PC-9 (cell line): Measurements from ENCODE around the gene ZNF438. TPM values are rescaled to one million over a fixed set of nuclear protein-coding genes. Genes with fewer than 3 reads are reported as not detected.
"Not testable (repeated sequence)": the region's sequence is repeated elsewhere in the genome, so short reads cannot be mapped to it uniquely, and the experiment has no call there.

ENCODE experiments used
- BruUV-seq: library from RNA; stranded (reverse); fragments of 400-500 nt; replicated peaks from 2 replicates; lab custom pipeline; 2021; lab: Mats Ljungman, UMichigan
- CTCF ChIA-PET: fragments of 300-600 bp; sonication (Branson Sonifier 250); formaldehyde crosslinking; loops from one replicate; lab custom pipeline; 2022; ENCODE audit warnings: antibody characterized with exemption; lab: Charles Lee
- POLR2A ChIA-PET: fragments of 300-600 bp; sonication (Branson Sonifier 250); formaldehyde crosslinking; loops from one replicate; lab custom pipeline; 2022; ENCODE audit warnings: antibody characterized with exemption; ENCODE audit not compliant: unreplicated experiment; lab: Charles Lee
- DNase-seq, 2 experiments: peaks; one replicate each; pipeline versions ENCODE4 v3.0.0 to v3.0.0-alpha.2; 2015 to 2022; ENCODE audit warnings: mixed read lengths in 1 of 2
- H2AFZ ChIP-seq: fragments of 200-600 bp; sonication (generic); 2 replicates; pipeline ENCODE4 v1.8.1; 2017; ENCODE audit warnings: antibody characterized with exemption
- H3F3A ChIP-seq: fragments of 200-600 bp; sonication (generic); 2 replicates; pipeline ENCODE4 v1.8.1; 2017; ENCODE audit warnings: antibody characterized with exemption, mild to moderate bottlenecking, low read depth; ENCODE audit not compliant: insufficient read depth
- H3K27ac ChIP-seq: fragments of 200-600 bp; sonication (generic); 2 replicates; pipeline ENCODE4 v1.6.1; 2016; ENCODE audit warnings: mixed run types
- H3K27me3 ChIP-seq: fragments of 200-600 bp; sonication (generic); 2 replicates; pipeline ENCODE4 v1.6.1; 2016; ENCODE audit warnings: low read depth, mixed run types; ENCODE audit not compliant: insufficient read depth
- H3K36me3 ChIP-seq: fragments of 200-600 bp; sonication (generic); 2 replicates; pipeline ENCODE4 v1.6.1; 2016; ENCODE audit warnings: low read depth, mixed run types
- H3K4me1 ChIP-seq: fragments of 200-600 bp; sonication (generic); replicated peaks from 2 replicates; pipeline ENCODE4 v1.6.1; 2016; ENCODE audit warnings: mixed run types; ENCODE audit not compliant: insufficient read depth
- H3K4me2 ChIP-seq: fragments of 200-600 bp; sonication (generic); 2 replicates; pipeline ENCODE4 v1.6.1; 2017; ENCODE audit warnings: mixed run types
- H3K4me3 ChIP-seq: fragments of 200-600 bp; sonication (generic); 2 replicates; pipeline ENCODE4 v1.6.1; 2016; ENCODE audit warnings: mixed run types
- H3K79me2 ChIP-seq: fragments of 200-600 bp; sonication (generic); 2 replicates; pipeline ENCODE4 v1.6.1; 2017; ENCODE audit warnings: low read depth, mixed run types
- H3K9me2 ChIP-seq: fragments of 200-600 bp; sonication (generic); 2 replicates; pipeline ENCODE4 v1.8.1; 2017; ENCODE audit warnings: mild to moderate bottlenecking; ENCODE audit not compliant: insufficient read depth
- H3K9me3 ChIP-seq: fragments of 200-600 bp; sonication (generic); 2 replicates; pipeline ENCODE4 v1.8.1; 2016; ENCODE audit warnings: low read depth; ENCODE audit not compliant: insufficient read depth
- H4K20me1 ChIP-seq: fragments of 200-600 bp; sonication (generic); 2 replicates; pipeline ENCODE4 v1.8.1; 2017; ENCODE audit not compliant: insufficient read depth
- CTCF ChIP-seq: fragments of 200-600 bp; sonication (generic); conservative IDR thresholded peaks from 2 replicates; pipeline ENCODE4 v1.6.1; 2017; ENCODE audit warnings: mixed run types, antibody characterized with exemption, mild to moderate bottlenecking, moderate library complexity
- EZH2 ChIP-seq: fragments of 200-600 bp; sonication (generic); IDR thresholded peaks from 2 replicates; pipeline ENCODE4 v1.8.0; 2017; ENCODE audit warnings: antibody characterized with exemption, low read depth
- intact Hi-C: fragments of 100-400 bp; cut with micrococcal nuclease; formaldehyde crosslinking; loops from one replicate; pipeline ENCODE4 v1.10.0; 2022; ENCODE audit not compliant: unreplicated experiment
- total RNA-seq: library from RNA; stranded (reverse); gene quantifications from 2 replicates; pipeline ENCODE4 v1.2.3, GENCODE V29; 2021

ZNF438 gene
- total RNA-seq, 1 experiment from 2014 or later: 4.7 TPM

GRCh38 chr10:30803058-30803457 is 228.6 kb downstream of the ZNF438 start:
- H3K4me3 ChIP-seq: no peak overlapping the region
- intact Hi-C loops: no loop called here
- TF ChIP-seq CTCF: no peak
- no peak for TF ChIP-seq EZH2
- no peaks in the 10 kb centered on the region for H3K27me3 ChIP-seq
- no peak overlapping the region for H3K4me2 ChIP-seq
- H4K20me1 ChIP-seq: no peaks in the 10 kb centered on the region
- H2AFZ ChIP-seq: no peak overlapping the region
- H3K9me3 ChIP-seq: no peaks in the 10 kb centered on the region
- CTCF ChIA-PET: no interaction called here
- H3K36me3 ChIP-seq: no peaks in the 10 kb centered on the region
- no peaks in the 10 kb centered on the region for H3F3A ChIP-seq
- no peak overlapping the region for H3K27ac ChIP-seq
- BruUV-seq: no TSS peak
- POLR2A ChIA-PET: no interaction called here
- DNase-seq: no peak
- no peaks in the 10 kb centered on the region for H3K79me2 ChIP-seq
- H3K4me1 ChIP-seq: no peaks in the 10 kb centered on the region
- H3K9me2 ChIP-seq: no peaks in the 10 kb centered on the region

GRCh38 chr10:30800368-30800767 is 231.3 kb downstream of the ZNF438 start:
- H3K4me2 ChIP-seq: no peak overlapping the region
- no peaks in the 10 kb centered on the region for H3K9me2 ChIP-seq
- H3F3A ChIP-seq: no peaks in the 10 kb centered on the region
- no peaks in the 10 kb centered on the region for H3K9me3 ChIP-seq
- H3K27me3 ChIP-seq: no peaks in the 10 kb centered on the region
- H3K4me1 ChIP-seq: no peaks in the 10 kb centered on the region
- no peak overlapping the region for H3K27ac ChIP-seq
- no peaks in the 10 kb centered on the region for H3K79me2 ChIP-seq
- CTCF ChIA-PET: no interaction called here
- no peaks in the 10 kb centered on the region for H4K20me1 ChIP-seq
- no peak for DNase-seq
- intact Hi-C loops: no loop called here
- no TSS peak for BruUV-seq
- POLR2A ChIA-PET: no interaction called here
- no peak overlapping the region for H3K4me3 ChIP-seq
- no peak for TF ChIP-seq EZH2
- no peak for TF ChIP-seq CTCF
- no peaks in the 10 kb centered on the region for H3K36me3 ChIP-seq
- no peak overlapping the region for H2AFZ ChIP-seq

- no peak for TF ChIP-seq CTCF
- no peak for TF ChIP-seq EZH2
- Histone ChIP-seq H3K9me2 (no peaks in the 10 kb centered on the region), H3K79me2 (no peaks in the 10 kb centered on the region), H3K27me3 (no peaks in the 10 kb centered on the region), H3K27ac (no peak overlapping the region), H3K9me3 (no peaks in the 10 kb centered on the region), H4K20me1 (no peaks in the 10 kb centered on the region), H2AFZ (no peak overlapping the region), H3K4me3 (no peak overlapping the region), H3F3A (no peaks in the 10 kb centered on the region), H3K4me1 (no peaks in the 10 kb centered on the region), H3K4me2 (no peak overlapping the region), H3K36me3 (no peaks in the 10 kb centered on the region)
- BruUV-seq: no TSS peak
- POLR2A ChIA-PET: no interaction called here
- no peak for DNase-seq
- intact Hi-C loops: no loop called here
- CTCF ChIA-PET: no interaction called here
Measured at GRCh38 chr10:30798646-30799185, 232.9 kb downstream of the ZNF438 start.

- H3K4me1 ChIP-seq, H3K4me2 ChIP-seq, BruUV-seq, H3K4me3 ChIP-seq, H3K27ac ChIP-seq, H3K9me2 ChIP-seq, H4K20me1 ChIP-seq, H2AFZ ChIP-seq, H3K79me2 ChIP-seq, H3F3A ChIP-seq, intact Hi-C loops, DNase-seq, H3K27me3 ChIP-seq, H3K36me3 ChIP-seq, H3K9me3 ChIP-seq: not testable (repeated sequence)
- ChIA-PET POLR2A (interaction anchor here (0.7 kb wide), 1 partner anchor 172 kb away, joined by 8 read pairs; no protein-coding TSS in a partner anchor), CTCF (interaction anchor here (0.6 kb wide), 1 partner anchor 230 kb away, joined by 3 read pairs; no protein-coding TSS in a partner anchor)
Measured at GRCh38 chr10:30795024-30795423, 236.6 kb downstream of the ZNF438 start.
